Spleen (tissue), 11 donors: Measurements from ENCODE around the gene ST7. TPM values are rescaled to one million over a fixed set of nuclear protein-coding genes. Genes with fewer than 3 reads are reported as not detected.

Experiments
- DNase-seq: peaks from one replicate; pipeline ENCODE4 v3.0.0-alpha.2; 2020
- H3K27ac ChIP-seq, 8 donors: fragments of 200-600 bp; sonication (generic) in 7 of 8; 1 replicate in 4 of 8; 2 replicates in 4 of 8; pipeline versions ENCODE4 v1.5.0 to v1.8.0; 2016 to 2021; ENCODE audit warnings: inconsistent platforms in 4 of 8, mild to moderate bottlenecking in 4 of 8, moderate library complexity in 1 of 8
- H3K27me3 ChIP-seq, 7 donors: fragments of 200-600 bp; sonication (generic) in 6 of 7; replicated peaks in 1 of 7; 1 replicate in 4 of 7; 2 replicates in 3 of 7; pipeline versions ENCODE4 v1.5.0 to v1.8.0; 2016 to 2021; ENCODE audit warnings: inconsistent platforms in 3 of 7, mild to moderate bottlenecking in 1 of 7
- H3K36me3 ChIP-seq, 6 donors: fragments of 200-600 bp; sonication (generic) in 5 of 6; 1 replicate in 4 of 6; 2 replicates in 2 of 6; pipeline versions ENCODE4 v1.5.0 to v1.8.0; 2016 to 2021; ENCODE audit warnings: inconsistent platforms in 2 of 6
- H3K4me1 ChIP-seq, 6 donors: fragments of 200-600 bp; sonication (generic) in 5 of 6; 1 replicate in 3 of 6; 2 replicates in 3 of 6; pipeline versions ENCODE4 v1.5.0 to v1.8.0; 2016 to 2021; ENCODE audit warnings: inconsistent platforms in 3 of 6
- H3K4me3 ChIP-seq, 8 donors: fragments of 200-600 bp; sonication (generic) in 7 of 8; 1 replicate in 4 of 8; 2 replicates in 4 of 8; pipeline versions ENCODE4 v1.5.0 to v1.8.0; 2016 to 2021; ENCODE audit warnings: inconsistent platforms in 4 of 8, mild to moderate bottlenecking in 4 of 8, moderate library complexity in 2 of 8
- H3K9me3 ChIP-seq, 8 donors: fragments of 200-600 bp; sonication (generic) in 7 of 8; 1 replicate in 4 of 8; 2 replicates in 4 of 8; pipeline versions ENCODE4 v1.5.0 to v1.8.0; 2016 to 2021; ENCODE audit warnings: inconsistent platforms in 4 of 8
- CTCF ChIP-seq, 11 experiments: fragments of 200-600 bp in 7 of 11; fragments of 450-650 bp in 4 of 11; sonication (generic) in 4 of 11; IDR thresholded peaks in 8 of 11; conservative IDR thresholded peaks in 3 of 11; 1 replicate in 7 of 11; 2 replicates in 4 of 11; pipeline versions ENCODE4 v1.4.0 to v1.8.0; 2016 to 2021; ENCODE audit warnings: antibody characterized with exemption in 11 of 11, inconsistent platforms in 4 of 11, mild to moderate bottlenecking in 1 of 11
- POLR2A ChIP-seq, 3 donors: fragments of 450-650 bp; IDR thresholded peaks; one replicate each; pipeline ENCODE4 v1.5.1; 2017; ENCODE audit warnings: antibody characterized with exemption in 3 of 3, mild to moderate bottlenecking in 1 of 3
- POLR2AphosphoS5 ChIP-seq, 3 donors: sonication (generic); formaldehyde crosslinking; IDR thresholded peaks; one replicate each; pipeline ENCODE4 v1.5.1; 2017; ENCODE audit warnings: antibody characterized with exemption in 3 of 3
- WGBS, 5 donors: extraction: QIAGEN DNeasy Blood & Tissue Kit in 3 of 5; methylation state at CpG; one replicate each; pipeline versions ENCODE4 v1.1.5 to v1.1.7; 2013 to 2018; 5-methylcytosine and 5-hydroxymethylcytosine counted together
- intact Hi-C: fragments of 100-400 bp; cut with DNase I; formaldehyde crosslinking; loops from one replicate; pipeline ENCODE4 v1.15.0; 2023; ENCODE audit warnings: low total_unique reads
- polyA plus RNA-seq, 3 donors: library from polyadenylated mRNA; stranded (reverse); fragments of 200-250 nt; gene quantifications; one replicate each; pipeline ENCODE4 v1.2.1, GENCODE V29; 2013
- total RNA-seq, 7 donors: library from RNA; depleted of rRNA in 3 of 7; stranded (reverse); fragments of >200 nt in 3 of 7; fragmentation: NEBNext Ultra II Directional in 4 of 7; extraction: Animal tissue kit (Norgen Biotek cat#: 25700) in 4 of 7; gene quantifications; one replicate each; pipeline versions ENCODE4 v1.1.0 to v1.2.1, GENCODE V29; 2016 to 2021
- donor health status: healthy with polysubstance abuse.
- donor health status: DM: no; HTN: no; CAD: no; lungs with moderate emphysema.
- donor health status: DM: no; HTN: no; CAD: no.
- donor health status: Bipolar disorder and iron deficiency.
- donor health status: healthy.
- donor health status: DM: no; HTN: no; CAD: no.
- donor health status: DM: yes; HTN: yes; CAD: no.

ST7 gene
- total and polyA plus RNA-seq, 10 donors = 4.7 to 36.4 (median 15.8) TPM

GRCh38 chr7:117164620-117165019 lies 211.3 kb downstream of the ST7 start:
- DNase-seq = no peak
- H3K4me1 ChIP-seq = no peaks in the 10 kb centered on the region
- H3K27me3 ChIP-seq = no peaks in the 10 kb centered on the region
- H3K4me3 ChIP-seq = no peak overlapping the region
- intact Hi-C loops = no loop called here
- 85 to 95% (median 95%) methylated on average over 2 of the region's 2 CpGs for WGBS, 5 donors
- TF ChIP-seq POLR2AphosphoS5 (IDR thresholded peaks at IDR 0.05) = no peak
- TF ChIP-seq POLR2A (IDR thresholded peaks at IDR 0.05) = no peak
- no peak for TF ChIP-seq CTCF (IDR thresholded peaks at IDR 0.05 in 8 of 11, conservative IDR thresholded peaks at IDR 0.05 in 3 of 11)
- no peak overlapping the region for H3K27ac ChIP-seq
- no peaks in the 10 kb centered on the region for H3K9me3 ChIP-seq
- no peaks in the 10 kb centered on the region for H3K36me3 ChIP-seq

DNA sequence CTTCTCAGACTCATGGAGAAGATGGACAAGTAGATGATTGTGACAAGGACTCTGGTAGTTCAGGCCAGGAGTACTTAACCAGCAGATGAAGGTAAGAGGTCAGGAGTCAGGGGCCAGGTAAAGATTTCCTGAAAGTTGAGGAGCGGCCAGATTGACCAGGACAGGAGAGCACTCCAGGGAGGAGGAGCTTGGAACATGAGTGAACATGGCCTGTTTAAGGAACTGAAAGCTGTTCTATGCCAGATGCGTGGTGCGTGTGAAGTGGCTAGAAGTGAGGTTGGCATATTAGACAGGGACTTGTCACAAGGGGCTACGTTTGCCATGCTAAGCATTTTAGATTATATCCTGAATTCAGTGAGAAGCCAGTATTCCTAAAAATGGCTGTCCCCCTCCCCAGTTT lies 212.4 kb downstream of the ST7 start:
- Histone ChIP-seq H3K4me3 (no peak overlapping the region), H3K4me1 (no peaks in the 10 kb centered on the region), H3K27ac (no peak overlapping the region), H3K36me3 (no peaks in the 10 kb centered on the region), H3K27me3 (no peaks in the 10 kb centered on the region), H3K9me3 (no peaks in the 10 kb centered on the region)
- no peak for DNase-seq
- intact Hi-C loops = no loop called here
- WGBS, 5 donors = 71 to 91% (median 81%) methylated on average over 4 of the region's 4 CpGs
- no peak for TF ChIP-seq CTCF (IDR thresholded peaks at IDR 0.05 in 8 of 11, conservative IDR thresholded peaks at IDR 0.05 in 3 of 11)
- TF ChIP-seq POLR2A (IDR thresholded peaks at IDR 0.05) = no peak

DNA sequence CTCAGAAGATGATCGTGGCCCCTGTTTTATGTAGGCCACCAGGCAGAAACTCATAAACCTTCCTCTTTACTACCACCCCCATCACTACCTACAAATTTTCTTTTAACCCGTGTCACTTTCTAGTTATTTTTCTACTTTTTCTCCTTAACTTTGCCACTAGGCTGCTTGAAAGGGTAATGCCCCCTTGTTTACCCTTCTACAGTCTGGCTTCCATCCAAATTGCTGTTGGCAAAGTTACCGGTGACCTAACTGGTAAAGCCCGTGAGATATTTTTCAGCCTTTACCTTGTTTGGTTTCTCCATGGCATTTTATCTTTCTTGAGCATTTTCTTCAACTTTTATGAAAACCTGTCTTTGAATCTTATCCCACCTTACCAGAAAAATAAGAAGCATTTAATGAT lies 216.6 kb downstream of the ST7 start:
- no peak overlapping the region for H3K27ac ChIP-seq
- TF ChIP-seq POLR2AphosphoS5 (IDR thresholded peaks at IDR 0.05) (no peak), CTCF (IDR thresholded peaks at IDR 0.05 in 8 of 11, conservative IDR thresholded peaks at IDR 0.05 in 3 of 11) (no peak), POLR2A (IDR thresholded peaks at IDR 0.05) (no peak)
- no peak for DNase-seq
- whole genome bisulfite sequencing, 5 donors = 86 to 96% (median 91%) methylated on average over 4 of the region's 4 CpGs
- no peaks in the 10 kb centered on the region for H3K4me1 ChIP-seq
- H3K9me3 ChIP-seq = no peaks in the 10 kb centered on the region
- intact Hi-C loops = no loop called here
- H3K4me3 ChIP-seq = no peak overlapping the region
- peaks cover 0 to 33% (median 3%) of the 10 kb centered on the region in 6 donors for H3K36me3 ChIP-seq
- no peaks in the 10 kb centered on the region for H3K27me3 ChIP-seq

DNA sequence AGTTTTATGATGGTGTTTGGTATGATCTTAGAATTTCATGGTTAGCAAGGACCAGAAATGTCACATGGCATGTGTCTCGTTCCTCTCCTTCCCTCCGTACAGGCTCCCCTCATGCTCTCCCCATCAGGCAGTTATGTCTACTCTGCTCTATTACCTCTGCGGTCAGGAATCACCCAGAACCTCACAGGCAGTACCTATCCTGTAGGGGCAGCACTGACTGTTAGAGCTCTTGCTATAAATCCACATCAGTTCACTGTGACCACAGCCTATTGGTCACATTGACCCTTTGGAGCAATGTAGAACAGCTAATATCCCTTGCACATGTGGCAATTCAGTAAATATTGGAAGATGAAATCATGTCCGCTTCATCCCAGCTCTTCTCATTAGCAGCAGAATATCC lies 217.8 kb downstream of the ST7 start:
- Histone ChIP-seq H3K36me3 (peaks cover 0 to 35% (median 3%) of the 10 kb centered on the region in 6 donors), H3K4me3 (no peak overlapping the region), H3K4me1 (no peaks in the 10 kb centered on the region), H3K9me3 (no peaks in the 10 kb centered on the region), H3K27ac (no peak overlapping the region), H3K27me3 (no peaks in the 10 kb centered on the region)
- 89 to 98% (median 94%) methylated on average over 4 of the region's 4 CpGs for WGBS, 5 donors
- TF ChIP-seq POLR2AphosphoS5 (IDR thresholded peaks at IDR 0.05) (no peak), CTCF (IDR thresholded peaks at IDR 0.05 in 8 of 11, conservative IDR thresholded peaks at IDR 0.05 in 3 of 11) (no peak), POLR2A (IDR thresholded peaks at IDR 0.05) (no peak)
- intact Hi-C loops = no loop called here
- no peak for DNase-seq
